Central memory CD4-positive, alpha-beta T cell (primary cell): ENCODE data around the gene YBX3.
A peak's percentile ranks its signal among the peaks of the same experiment; 100 is the strongest.
"Not testable (repeated sequence)": the region's sequence is repeated elsewhere in the genome, so short reads cannot be mapped to it uniquely, and the experiment has no call there.

Source experiments
- DNase-seq: peaks from one replicate; pipeline ENCODE4 v3.0.0; 2022
- total RNA-seq, 3 experiments: gene quantifications; one replicate each; lab custom pipeline; 2026; lab: John Stamatoyannopoulos, UW

Gene YBX3
- total RNA-seq, result 5.0 to 51.6 (median 51.1) reads per million in 3 experiments

DNA sequence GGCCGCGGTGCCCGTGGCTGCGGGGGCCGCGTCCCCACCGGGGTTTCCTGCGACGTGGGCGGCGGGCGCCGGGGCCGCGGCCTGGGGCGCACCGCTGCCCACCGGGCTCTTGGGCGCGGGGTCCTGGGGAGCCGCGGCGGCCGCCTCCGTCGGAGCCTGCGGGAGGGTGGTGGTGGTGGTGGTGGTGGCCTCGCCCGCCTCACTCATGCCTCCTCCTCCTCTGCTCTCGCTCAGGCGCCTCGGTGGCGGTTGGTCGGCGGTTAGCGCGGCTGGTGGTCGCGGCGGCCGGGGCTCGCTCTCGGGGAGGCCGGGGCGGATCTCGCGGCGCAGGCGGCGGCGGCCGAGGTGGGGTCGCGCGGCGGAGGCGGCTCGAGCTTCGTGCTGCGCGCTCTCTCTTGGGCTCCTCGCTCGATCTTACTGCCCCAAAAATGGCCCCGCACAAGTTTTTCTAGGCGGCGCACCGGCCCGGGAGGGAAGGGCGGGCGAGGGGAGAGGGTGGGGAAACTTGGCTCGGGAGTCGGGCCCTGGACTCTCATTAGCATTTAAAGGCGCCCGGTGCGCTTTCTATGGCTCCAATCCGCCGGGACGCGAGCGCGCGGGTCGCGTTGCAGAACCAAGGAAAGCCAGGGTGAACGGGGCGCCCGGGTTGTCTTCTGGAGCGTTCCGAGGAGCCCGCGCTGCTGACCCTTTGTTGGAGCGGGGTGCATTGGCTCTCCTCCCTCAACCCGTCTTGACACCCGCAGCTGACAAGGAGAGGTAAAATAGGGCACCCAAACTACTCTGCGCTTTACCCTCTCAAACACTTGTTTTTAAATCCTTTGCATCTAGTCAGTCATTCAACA, at the start of gene YBX3:
Gene YBX3, minus strand, starts transcription at position 419 of the 842 bp plus-strand sequence. Its CDS starts 212 bp downstream, at position 207.
- DNase-seq, result no peak

DNA sequence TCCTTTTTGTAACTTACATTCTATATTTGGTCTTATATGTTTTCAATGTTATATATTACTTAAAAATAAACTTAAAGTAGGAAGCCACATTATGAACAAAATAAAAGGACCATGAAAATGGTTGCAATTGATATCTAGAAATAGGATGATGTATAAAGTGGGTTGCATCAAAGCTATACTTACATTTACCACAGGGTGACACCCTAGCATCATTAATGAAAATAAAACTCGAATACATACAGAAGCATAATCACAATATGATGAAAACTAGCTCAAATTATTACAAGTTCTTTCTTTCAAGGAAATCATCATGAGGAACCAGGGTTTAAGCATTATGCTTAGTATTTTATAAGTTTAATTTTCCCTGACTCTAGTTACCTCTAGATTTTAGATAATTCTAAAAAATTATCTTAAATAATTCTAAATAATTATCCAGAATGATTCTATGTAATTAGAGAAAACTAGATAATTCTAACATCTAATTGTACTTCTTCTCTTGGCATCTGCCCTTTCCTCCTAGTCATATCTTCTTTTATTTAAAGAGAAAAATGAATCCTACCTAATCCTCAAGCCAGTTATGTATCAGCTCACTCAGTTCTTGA, 48.1 kb upstream of the YBX3 start:
- DNase-seq, result peak; percentile 38

DNA sequence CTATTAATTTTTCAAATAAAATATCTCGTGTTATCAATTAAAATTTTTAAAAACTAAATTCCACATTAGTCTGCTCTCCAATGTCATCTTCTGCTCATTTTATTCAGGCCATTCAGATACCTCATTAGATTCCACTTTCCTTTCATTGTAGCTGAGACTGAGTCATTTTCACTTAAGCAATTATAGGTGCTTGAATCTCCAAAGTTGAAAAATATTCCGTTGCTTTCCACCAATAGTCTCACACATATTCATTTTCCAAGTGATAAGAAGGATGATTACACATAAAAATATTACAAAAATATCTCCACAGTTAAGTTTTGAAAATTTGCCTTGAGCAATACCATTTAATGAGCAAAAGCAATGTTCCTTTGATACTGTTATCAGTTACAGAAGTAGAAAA, 36.5 kb upstream of the YBX3 start:
- no peak for DNase-seq

DNA sequence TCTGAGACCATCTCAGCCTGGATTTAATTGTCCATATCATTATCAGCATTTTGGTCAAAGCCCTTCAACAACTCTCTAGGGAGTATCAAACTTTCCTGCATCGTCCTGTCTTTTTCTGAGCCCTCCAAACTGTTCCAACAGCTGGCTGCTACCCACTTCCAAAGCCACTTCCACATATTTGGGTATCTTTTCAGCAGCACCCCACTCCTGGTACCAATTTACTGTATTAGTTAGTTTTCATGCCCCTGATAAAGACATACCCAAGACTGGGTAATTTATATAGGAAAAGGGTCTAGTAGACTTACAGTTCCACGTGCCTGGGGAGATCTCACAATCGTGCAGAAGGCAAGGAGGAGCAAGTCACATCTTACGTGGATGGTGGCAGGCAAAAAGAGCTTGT, 33.1 kb upstream of the YBX3 start:
- no peak for DNase-seq

DNA sequence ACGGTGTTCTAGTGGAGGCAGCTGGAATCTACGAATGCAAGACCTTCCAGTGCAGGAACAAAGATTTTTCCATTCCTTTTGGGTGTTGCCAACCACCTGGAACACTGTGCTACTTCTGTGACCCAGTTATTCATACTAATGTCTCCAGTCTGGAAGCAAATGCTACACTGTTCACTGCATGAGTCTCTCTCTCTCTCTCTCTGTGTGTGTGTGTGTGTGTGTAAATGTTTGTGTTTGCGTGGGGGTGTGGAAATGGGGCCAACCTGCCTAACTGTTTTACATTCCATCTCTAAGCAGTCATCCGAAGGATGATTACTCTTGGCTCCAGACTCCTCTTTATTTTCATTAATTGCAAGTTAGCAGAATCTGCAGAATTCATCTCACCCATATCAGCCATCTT, 29.9 kb upstream of the YBX3 start:
- DNase-seq, result no peak

DNA sequence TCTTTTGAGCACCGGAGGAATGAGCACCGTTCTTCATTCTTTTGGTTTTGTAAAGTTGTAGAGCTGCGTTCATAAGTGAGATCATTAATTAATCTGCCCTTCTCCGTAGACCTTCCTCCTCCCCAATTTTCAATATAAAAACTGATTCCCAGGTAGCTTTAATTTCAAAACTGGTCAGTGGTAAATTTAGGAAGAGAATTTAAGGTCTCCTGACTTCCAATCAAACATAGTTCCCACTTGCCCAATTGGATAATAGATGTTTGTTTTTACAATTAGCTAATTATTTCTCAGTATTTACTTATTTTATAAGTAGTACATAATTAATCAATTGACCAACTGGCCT, 27.2 kb upstream of the YBX3 start:
- DNase-seq, result no peak

DNA sequence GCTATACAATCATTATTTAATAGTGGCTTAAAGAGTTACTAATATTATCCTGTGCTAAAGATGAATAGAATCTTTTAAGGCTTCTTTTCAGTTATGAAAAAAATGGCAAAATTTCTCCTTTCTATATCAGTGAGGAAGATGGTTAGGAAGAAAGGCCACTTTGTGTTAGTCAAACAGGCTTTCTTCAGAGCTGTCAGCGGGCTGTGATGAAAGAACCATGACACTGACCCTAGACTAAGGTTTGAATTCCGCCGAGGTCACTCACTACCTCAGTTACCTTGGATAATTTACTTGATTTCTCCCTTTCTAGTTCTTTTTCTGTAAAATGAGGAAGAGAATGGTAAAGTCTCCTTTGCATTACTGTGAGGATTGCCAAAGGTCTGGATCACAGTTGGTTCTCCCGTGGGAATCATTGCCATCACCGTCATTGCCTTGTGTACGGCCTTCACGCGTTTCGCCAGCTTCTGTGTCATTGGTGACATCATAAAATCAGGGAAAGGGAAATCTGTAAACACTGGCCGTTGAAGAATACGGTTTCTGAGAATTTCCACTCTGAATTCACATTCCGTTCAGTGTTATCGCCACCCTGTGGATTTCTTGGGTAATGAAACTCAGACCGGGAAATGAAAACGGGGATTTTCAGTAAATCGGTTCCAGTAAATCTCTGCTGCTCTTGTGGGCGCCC, 26.7 kb upstream of the YBX3 start:
- peak; percentile 61 for DNase-seq

DNA sequence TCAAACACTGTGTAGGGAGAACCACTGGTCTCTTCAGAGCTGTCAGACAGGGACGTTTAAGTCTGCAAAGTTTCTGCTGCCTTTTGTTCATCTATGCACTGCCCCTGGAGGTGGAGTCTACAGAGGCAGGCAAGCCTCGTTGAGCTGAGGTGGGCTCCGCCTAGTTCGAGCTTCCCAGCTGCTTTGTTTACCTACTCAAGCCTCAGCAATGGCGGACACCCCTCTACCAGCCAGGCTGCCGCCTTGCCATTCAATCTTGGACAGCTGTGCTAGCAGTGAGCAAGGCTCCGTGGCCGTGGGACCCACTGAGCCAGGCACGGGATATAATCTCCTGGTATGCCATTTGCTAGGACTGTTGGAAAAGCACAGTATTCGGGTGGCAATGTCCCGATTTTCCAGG, 24.6 kb upstream of the YBX3 start:
- DNase-seq, result no peak

DNA sequence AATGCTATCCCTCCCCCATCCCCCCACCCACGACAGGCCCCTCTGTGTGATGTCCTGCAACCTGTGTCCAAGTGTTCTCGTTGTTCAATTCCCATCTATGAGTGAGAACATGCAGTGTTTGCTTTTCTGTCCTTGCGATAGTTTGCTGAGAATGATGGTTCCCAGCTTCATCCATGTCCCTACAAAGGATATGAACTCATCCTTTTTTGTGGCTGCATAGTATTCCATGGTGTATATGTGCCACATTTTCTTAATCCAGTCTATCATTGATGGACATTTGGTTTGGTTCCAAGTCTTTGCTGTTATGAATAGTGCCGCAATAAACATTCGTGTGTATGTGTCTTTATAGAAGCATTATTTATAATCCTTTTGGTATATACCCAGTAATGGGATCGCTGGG, 20.3 kb upstream of the YBX3 start:
- not testable (repeated sequence) for DNase-seq

DNA sequence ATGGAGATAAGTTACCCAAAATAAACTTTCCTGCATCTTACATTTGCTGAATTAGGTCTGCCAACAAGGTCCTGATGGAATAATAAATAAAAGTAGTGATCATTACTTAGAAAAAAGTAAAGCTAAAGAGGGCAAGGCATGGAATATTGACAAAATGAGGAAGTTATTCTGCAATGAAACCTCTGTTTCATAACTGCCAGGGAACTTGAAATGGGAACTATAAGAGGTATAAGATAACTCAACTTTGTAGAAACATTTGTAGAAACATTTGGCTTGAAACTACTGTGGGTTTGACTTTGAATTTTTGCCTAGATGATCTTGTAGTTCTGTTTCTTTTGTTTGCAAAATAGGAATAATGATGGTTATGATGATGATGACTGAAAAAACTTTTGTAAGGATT, 18.7 kb upstream of the YBX3 start:
- no peak for DNase-seq

DNA sequence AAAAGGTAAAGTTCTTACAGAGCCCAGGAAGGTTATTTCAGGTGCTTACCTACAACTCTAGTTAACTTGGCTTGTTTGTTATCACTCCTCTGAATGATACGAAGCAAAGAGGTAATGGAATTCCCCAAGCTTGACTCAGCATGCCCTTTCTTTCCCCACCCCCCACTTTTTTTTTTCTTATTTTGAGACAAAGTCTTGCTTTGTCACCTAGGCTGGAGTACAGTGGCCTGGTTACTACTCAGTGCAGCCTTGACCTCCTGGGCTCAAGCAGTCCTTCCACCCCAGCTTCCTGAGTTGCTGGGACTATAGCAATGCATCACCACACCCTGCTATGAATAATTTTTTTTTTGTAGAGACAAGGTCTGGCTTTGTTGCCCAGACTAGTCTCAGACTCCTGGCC, 17.1 kb upstream of the YBX3 start:
- no peak for DNase-seq

DNA sequence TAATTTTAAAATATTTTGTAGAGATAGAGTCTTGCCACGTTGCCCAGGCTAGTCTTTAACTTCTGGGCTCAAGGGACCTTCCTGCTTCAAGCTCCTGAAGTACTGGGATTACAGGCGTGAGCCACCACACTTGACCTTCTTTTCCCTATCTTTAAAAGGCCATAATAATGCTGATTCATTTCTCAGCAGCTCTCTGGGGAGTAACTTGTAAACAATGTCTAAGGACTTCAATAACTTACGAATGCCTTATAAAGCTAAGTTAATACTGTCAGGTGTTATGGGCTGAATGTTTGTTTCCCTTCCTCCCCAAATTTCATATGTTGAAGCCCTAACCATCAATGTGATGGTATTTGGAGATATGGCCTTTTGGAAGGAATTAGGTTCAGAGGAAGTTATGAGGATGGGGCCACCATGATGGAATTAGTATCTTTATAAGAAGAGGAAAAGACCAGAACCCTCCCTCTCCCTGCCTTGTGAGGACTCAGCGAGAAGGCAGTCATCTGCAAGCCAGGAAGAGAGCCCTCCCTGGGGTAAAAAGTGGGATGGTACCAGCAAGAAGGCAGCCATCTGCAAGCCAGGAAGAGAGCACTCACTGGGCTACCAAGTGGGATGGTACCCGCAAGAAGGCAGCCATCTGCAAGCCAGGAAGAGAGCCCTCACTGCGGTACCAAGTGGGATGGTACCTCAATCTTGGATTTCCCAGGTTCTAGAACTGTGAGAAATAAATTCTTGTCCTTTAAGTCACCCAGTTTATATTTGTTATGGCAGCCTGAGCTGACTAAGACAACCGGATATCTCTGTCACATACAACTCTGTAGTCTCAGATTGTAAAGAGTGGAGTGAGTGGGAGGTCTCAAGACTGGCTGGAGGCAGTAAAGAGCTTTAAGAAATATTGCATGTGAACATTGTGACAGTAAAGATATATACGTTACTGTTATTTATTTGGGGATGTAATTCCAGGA, 16.3 kb upstream of the YBX3 start:
- no peak for DNase-seq

DNA sequence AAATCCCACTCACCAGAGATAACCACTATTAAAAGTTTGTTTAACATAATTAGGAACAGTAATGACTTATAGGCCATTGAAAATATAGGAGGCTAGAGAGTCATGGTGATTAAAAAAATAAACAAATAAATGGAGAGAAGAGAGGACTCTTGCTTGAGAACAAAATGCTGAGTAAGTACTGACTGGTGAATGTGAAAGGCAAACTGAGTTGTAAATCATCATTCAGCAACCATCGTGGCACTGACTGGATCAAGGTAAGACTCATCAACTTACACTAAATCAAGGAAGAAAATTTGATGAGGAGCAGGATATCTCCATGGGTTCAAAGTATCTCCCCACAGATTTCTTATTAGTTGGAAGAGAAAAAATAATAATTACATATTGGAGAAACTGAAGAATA, 14.1 kb upstream of the YBX3 start:
- no peak for DNase-seq

DNA sequence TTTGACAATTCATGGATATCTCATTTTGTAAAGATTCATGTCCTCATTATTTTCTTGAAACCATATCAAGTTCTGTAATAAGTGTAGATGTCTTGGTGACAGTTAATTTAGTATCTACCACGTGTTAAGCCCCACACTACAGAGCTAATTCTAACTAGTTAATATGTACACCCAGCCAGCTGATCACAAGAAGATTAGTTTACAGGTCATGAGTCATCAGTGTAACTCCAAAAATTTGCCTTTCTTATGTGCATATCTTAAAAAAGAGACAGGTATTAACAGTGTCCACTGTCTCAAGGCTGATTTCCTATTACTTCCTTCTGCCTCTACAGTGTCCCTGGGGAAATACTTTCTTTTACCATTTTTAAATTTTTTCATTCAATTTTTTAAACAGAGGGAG, 13.3 kb upstream of the YBX3 start:
- DNase-seq, result no peak

DNA sequence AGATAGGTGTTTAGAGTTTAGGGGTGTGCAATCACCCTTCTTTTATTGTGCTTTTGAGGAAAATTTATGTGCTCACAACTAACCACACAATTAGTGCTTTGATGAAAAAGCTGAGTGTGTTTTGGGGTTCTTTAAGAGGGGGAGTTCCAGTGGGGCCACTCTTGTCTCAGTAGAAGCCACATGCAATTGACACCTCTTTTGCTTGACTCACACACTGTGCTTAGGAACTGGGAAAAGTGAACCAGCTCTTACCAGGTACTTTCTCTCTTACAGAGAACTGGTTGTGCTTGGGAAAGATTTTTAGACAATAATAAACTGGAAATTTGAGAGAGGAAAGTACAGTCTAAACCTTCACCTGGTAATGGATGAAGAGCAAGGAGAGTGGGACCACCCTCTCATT, 12.3 kb upstream of the YBX3 start:
- no peak for DNase-seq

DNA sequence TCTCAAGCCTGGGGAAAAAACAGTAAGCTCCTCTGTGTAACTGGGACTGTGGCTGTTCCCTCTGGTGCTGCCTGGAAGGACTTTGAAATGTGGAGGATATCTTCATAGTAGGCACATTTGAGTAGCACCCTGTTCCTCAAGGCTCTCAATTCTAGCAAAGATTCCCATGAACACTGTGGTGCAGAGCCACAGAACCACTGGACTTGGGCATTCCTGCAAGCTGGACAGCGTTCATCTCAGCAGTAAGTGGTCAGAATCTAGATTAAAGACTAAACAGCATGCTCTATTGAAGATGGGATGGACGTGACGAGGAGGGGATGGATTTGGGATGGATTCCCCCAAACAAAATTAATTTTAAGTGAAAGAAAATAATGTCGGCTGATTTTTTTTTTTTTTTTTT, 9.4 kb upstream of the YBX3 start:
- DNase-seq, result no peak

DNA sequence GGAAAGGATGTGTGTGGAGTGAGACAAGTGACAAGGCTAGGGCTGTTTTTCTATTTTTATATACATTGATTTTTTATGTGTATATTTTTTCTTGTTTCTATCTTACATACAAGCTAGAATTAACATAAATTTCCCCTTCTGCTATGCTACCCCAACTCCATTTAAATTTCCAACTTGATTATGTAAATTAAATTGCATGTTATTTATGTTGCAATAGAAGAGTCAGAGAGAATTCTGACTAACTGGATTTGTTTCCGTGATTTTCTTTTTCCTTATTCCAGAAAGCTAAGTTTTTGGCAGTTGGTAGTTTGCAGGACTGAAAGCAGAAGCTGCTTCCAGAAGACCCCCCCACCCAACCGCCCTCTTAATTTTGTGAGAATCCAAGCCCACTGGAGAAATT, 8.9 kb upstream of the YBX3 start:
- no peak for DNase-seq

DNA sequence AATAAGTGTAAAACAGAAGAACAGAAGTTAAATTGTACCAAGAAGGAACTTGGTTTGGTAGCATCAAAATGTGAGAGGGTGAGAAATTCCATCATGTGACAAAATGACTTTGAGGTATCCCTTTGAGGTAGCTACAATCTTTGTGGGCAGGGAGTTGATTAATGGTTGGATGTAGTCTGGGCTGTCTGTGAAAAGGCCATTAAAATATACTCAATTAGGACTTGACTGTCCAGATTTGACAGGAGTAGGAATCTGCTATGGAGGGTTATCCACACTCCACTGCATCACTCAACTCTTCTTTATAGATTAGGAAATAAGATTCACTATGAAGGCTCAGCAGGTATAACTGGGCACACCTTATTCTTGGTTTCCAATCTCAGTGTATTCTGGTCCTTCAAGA, 7.4 kb upstream of the YBX3 start:
- DNase-seq, result no peak

DNA sequence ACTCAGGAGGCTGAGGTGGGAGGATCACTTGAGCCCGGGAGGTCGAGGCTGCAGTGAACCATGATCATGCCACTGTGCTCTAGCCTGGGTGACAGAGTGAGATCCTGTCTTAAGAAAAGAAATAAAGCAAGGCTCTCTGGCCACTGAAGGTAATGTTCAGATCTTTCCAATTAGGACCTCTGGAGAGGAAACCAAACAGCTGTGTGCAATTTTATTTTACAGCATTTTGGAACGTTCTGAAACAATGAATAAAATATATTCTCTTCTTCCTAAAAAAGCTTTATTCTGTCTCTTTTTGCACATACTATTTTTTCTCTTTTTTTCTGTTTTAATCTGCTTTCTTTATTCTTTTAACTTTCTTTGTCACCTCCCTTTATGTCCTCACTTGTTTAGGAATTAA, 5.0 kb upstream of the YBX3 start:
- DNase-seq, result no peak

DNA sequence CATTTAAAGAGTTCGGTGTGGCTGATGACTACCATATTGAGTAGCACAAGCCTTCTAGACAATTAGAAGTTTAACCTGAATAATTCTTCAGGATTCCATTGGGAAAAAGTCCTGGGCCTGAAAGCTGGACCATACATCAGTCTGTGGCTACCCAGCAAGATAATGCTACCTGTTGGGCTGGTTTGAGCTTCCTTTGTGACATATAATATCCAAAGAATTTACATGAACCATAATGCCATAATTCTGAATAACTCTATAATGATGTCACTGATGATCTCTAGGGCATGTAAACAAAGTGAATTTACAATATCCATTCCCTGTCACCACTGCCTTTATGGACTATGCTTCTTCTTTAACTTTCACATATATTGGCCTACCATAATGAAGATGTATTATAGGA, 3.8 kb upstream of the YBX3 start:
- no peak for DNase-seq

DNA sequence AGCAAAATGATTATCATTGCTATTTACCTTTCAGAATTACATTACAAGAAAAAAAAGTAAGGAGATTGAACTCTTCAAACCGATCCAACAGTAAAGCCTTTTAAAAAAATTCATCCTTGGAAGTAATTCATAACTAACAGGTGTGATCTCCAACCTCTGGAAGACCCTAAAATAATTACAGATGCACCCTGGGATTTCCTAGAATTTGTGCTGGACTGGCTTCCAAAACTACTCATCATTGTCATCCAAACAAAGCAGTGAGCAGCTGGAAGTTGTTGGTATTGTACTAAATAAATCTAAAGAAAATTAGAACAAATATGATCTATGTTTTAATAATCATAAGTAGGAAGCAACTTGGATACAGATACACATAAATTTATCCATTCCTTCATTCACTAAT, 1.9 kb upstream of the YBX3 start:
- DNase-seq, result no peak

DNA sequence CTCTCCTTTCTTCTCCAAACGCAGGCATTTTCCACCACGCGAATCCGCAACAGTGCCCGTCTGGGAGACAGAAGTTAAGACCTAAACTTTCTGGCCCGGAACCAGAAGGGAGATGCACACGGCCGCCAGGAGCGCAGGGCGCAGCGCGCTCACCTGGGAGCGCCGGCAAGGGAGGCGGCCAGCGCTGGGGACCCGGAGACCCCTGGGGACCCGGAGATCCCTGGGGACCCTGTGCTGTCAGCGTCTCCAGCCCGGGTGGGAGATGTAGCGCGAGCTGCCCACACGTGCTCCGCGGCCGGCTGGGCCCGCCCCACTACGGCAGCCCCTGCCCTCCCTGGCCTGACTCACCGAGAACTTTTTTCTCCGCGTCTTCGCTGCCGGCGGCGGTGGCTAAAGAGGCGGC, 620 bp downstream of the YBX3 start:
- peak; percentile 13 for DNase-seq
